BJ (cell line): ENCODE results near the gene RECQL5. TPM values are rescaled to one million over a fixed set of nuclear protein-coding genes. Genes with fewer than 3 reads are reported as not detected.
"Not testable (repeated sequence)": the region's sequence is repeated elsewhere in the genome, so short reads cannot be mapped to it uniquely, and the experiment has no call there.

Experiments
- CTCF ChIA-PET: fragments of 350-600 bp; formaldehyde crosslinking; extraction: SDS; loops from one replicate; lab custom pipeline; 2021; ENCODE audit warnings: antibody characterized with exemption, inconsistent platforms; lab: Yijun Ruan, JAX
- POLR2A ChIA-PET: fragments of 300-600 bp; sonication (Branson Sonifier 250); formaldehyde crosslinking; extraction: SDS; loops from one replicate; lab custom pipeline; 2021; ENCODE audit warnings: antibody characterized with exemption; lab: Charles Lee
- DNase-seq: peaks from one replicate; pipeline ENCODE4 v3.0.0-alpha.2; 2011; ENCODE audit warnings: low read depth
- H3K27me3 ChIP-seq: 2 replicates; pipeline ENCODE4 v1.6.0; 2011; ENCODE audit warnings: low read length; ENCODE audit not compliant: control insufficient read depth, insufficient read depth
- H3K36me3 ChIP-seq: 2 replicates; pipeline ENCODE4 v1.5.1; 2011; ENCODE audit warnings: low read length; ENCODE audit not compliant: control insufficient read depth, insufficient read depth
- H3K4me3 ChIP-seq: 2 replicates; pipeline ENCODE4 v1.5.1; 2011; ENCODE audit warnings: low read depth, mild to moderate bottlenecking, control low read depth, low read length
- CTCF ChIP-seq: IDR thresholded peaks from 2 replicates; pipeline ENCODE4 v1.5.1; 2011; ENCODE audit warnings: low read depth, mild to moderate bottlenecking, control low read depth, inconsistent platforms, low read length, moderate library complexity; ENCODE audit not compliant: insufficient read depth
- polyA plus RNA-seq: library from polyadenylated mRNA; depleted of rRNA; stranded (reverse); fragments of >200 nt; gene quantifications from 2 replicates; pipeline ENCODE4 v1.2.3, GENCODE V29; 2011

Gene RECQL5
- polyA plus RNA-seq, 1 experiment = 14.2 TPM

GRCh38 chr17:75594499-75595283 lies 72.3 kb downstream of the RECQL5 start:
- ChIA-PET CTCF (interaction anchor here (1.4 to 2.0 kb wide), 2 partner anchors 60 to 155 kb away, joined by 3 to 4 read pairs; no protein-coding TSS in a partner anchor), POLR2A (no interaction called here)
- Histone ChIP-seq H3K27me3 (0 out of 2 replicates have a peak, but pooled peaks cover 1% of the 10 kb centered on the region), H3K4me3 (no peak overlapping the region), H3K36me3 (no peaks in the 10 kb centered on the region)
- no peak for TF ChIP-seq CTCF
- DNase-seq = no peak

- H3K4me3 ChIP-seq, DNase-seq, H3K27me3 ChIP-seq, POLR2A ChIA-PET, H3K36me3 ChIP-seq: not testable (repeated sequence)
- CTCF ChIA-PET = interaction anchor here (0.6 to 2.0 kb wide), 4 partner anchors 9 to 39 kb away, joined by 3 to 8 read pairs (median 3); partner anchors contain the start of gene SMIM5
Measured at GRCh38 chr17:75593430-75593829, 73.5 kb downstream of the RECQL5 start.

- POLR2A ChIA-PET = no interaction called here
- CTCF ChIA-PET = interaction anchor here (0.9 to 2.0 kb wide), 3 partner anchors 27 to 83 kb away, joined by 3 to 8 read pairs (median 4); partner anchors contain the start of gene SMIM5
- Histone ChIP-seq H3K4me3 (no peak overlapping the region), H3K36me3 (no peaks in the 10 kb centered on the region), H3K27me3 (peaks cover 11% of the 10 kb centered on the region)
- no peak for TF ChIP-seq CTCF
- no peak for DNase-seq
Measured at GRCh38 chr17:75592348-75593020, 74.5 kb downstream of the RECQL5 start.

GRCh38 chr17:75591722-75592302 lies 75.1 kb downstream of the RECQL5 start:
- no peak for TF ChIP-seq CTCF
- DNase-seq = no peak
- Histone ChIP-seq H3K27me3 (peaks cover 12% of the 10 kb centered on the region), H3K4me3 (no peak overlapping the region), H3K36me3 (no peaks in the 10 kb centered on the region)
- ChIA-PET POLR2A (no interaction called here), CTCF (interaction anchor here (1.5 to 3.0 kb wide), 4 partner anchors 9 to 161 kb away, joined by 4 to 22 read pairs (median 6); partner anchors contain the start of gene SMIM5)

- Histone ChIP-seq H3K36me3 (no peaks in the 10 kb centered on the region), H3K27me3 (peaks cover 13% of the 10 kb centered on the region), H3K4me3 (no peak overlapping the region)
- ChIA-PET POLR2A (no interaction called here), CTCF (interaction anchor here (1.0 to 3.0 kb wide), 9 partner anchors 10 to 162 kb away, joined by 3 to 22 read pairs (median 5); partner anchors contain the start of gene SMIM5)
- no peak for DNase-seq
- no peak for TF ChIP-seq CTCF
Measured at GRCh38 chr17:75590849-75591721, 75.9 kb downstream of the RECQL5 start.
